A549 (cell line): ENCODE data around the gene ASB18. TPM values are rescaled to one million over a fixed set of nuclear protein-coding genes. Genes with fewer than 3 reads are reported as not detected.

ENCODE experiments used
- ATAC-seq, 2 experiments: fragments of 200-7000 bp in 1 of 2; fragments of >200 bp in 1 of 2; cut with Nextera tagmentation in 1 of 2; cut with Tn5 transposase in 1 of 2; 3 replicates each; pipeline versions ENCODE4 v1.8.0 to v1.9.1; 2018 to 2020; ENCODE audit warnings: mild to moderate bottlenecking in 1 of 2, moderate library complexity in 1 of 2
- CTCF ChIA-PET: fragments of 300-600 bp; sonication (Branson Sonifier 250); formaldehyde crosslinking; extraction: SDS; loops from one replicate; lab custom pipeline; 2021; ENCODE audit warnings: antibody characterized with exemption, inconsistent platforms; lab: Yijun Ruan, JAX
- POLR2A ChIA-PET: fragments of 350-600 bp; formaldehyde crosslinking; extraction: SDS; loops from one replicate; lab custom pipeline; 2021; ENCODE audit warnings: antibody characterized with exemption, inconsistent platforms; lab: Yijun Ruan, JAX
- DNase-seq, 2 experiments: peaks; one replicate each; pipeline versions ENCODE4 v3.0.0 to v3.0.0-alpha.2; 2011 to 2016; ENCODE audit warnings: low read depth in 1 of 2, low spot score in 1 of 2
- FAIRE-seq: peaks from 2 replicates; lab custom pipeline; 2011; peaks lifted over from hg19 to GRCh38; lab: Jason Lieb, UNC
- H3K27ac ChIP-seq, 2 experiments: fragments of >200 bp; sonication (Bioruptor Twin); formaldehyde crosslinking; 3 replicates each; pipeline ENCODE4 v1.5.1; 2016 to 2017
- H3K4me1 ChIP-seq: fragments of >200 bp; sonication (Bioruptor Twin); formaldehyde crosslinking; 3 replicates; pipeline ENCODE4 v1.6.1; 2016
- H3K4me2 ChIP-seq: fragments of >200 bp; sonication (Bioruptor Twin); formaldehyde crosslinking; 3 replicates; pipeline ENCODE4 v1.6.1; 2016
- H3K4me3 ChIP-seq: fragments of >200 bp; sonication (Bioruptor Twin); formaldehyde crosslinking; 3 replicates; pipeline ENCODE4 v1.5.1; 2016
- H3K9me3 ChIP-seq: fragments of >200 bp; sonication (Bioruptor Twin); formaldehyde crosslinking; 3 replicates; pipeline ENCODE4 v1.6.1; 2016
- CEBPB ChIP-seq, 2 experiments: fragments of >200 bp in 1 of 2; sonication (Bioruptor Twin) in 1 of 2; formaldehyde crosslinking in 1 of 2; IDR thresholded peaks; 2 replicates each; pipeline ENCODE4 v1.6.1; 2012 to 2016
- CHD2 ChIP-seq: fragments of 150-350 bp; IDR thresholded peaks from 2 replicates; pipeline ENCODE4 v1.6.1; 2014; ENCODE audit warnings: low read length; ENCODE audit not compliant: partially characterized antibody
- EHMT2 ChIP-seq: fragments of 200-600 bp; sonication (generic); IDR thresholded peaks from 2 replicates; pipeline ENCODE4 v1.6.1; 2016; ENCODE audit warnings: antibody characterized with exemption, low read depth, mild to moderate bottlenecking, moderate library complexity
- ELK1 ChIP-seq: fragments of 150-350 bp; IDR thresholded peaks from 2 replicates; pipeline ENCODE4 v1.6.1; 2014; ENCODE audit warnings: low read depth, mild to moderate bottlenecking, low read length
- FOSB ChIP-seq: fragments of 250-450 bp; sonication (Bioruptor Pico); IDR thresholded peaks from 2 replicates; pipeline ENCODE4 v1.5.0; 2020; ENCODE audit warnings: mild to moderate bottlenecking, moderate library complexity
- FOXS1 ChIP-seq: fragments of 250-450 bp; sonication (Bioruptor Pico); IDR thresholded peaks from 2 replicates; pipeline ENCODE4 v1.5.0; 2020; ENCODE audit warnings: mild to moderate bottlenecking, moderate library complexity
- GATA3 ChIP-seq: IDR thresholded peaks from 2 replicates; pipeline ENCODE4 v1.6.1; 2012; ENCODE audit warnings: borderline replicate concordance
- HOXB5 ChIP-seq: fragments of 250-450 bp; sonication (Bioruptor Pico); IDR thresholded peaks from 2 replicates; pipeline ENCODE4 v1.5.0; 2020; ENCODE audit warnings: mild to moderate bottlenecking, moderate library complexity
- PBX3 ChIP-seq: IDR thresholded peaks from 2 replicates; pipeline ENCODE4 v1.6.1; 2012
- POLR2A ChIP-seq: IDR thresholded peaks from 2 replicates; pipeline ENCODE4 v1.6.1; 2012; ENCODE audit warnings: mild to moderate bottlenecking, low read length
- RARB ChIP-seq: fragments of 250-450 bp; sonication (Bioruptor Pico); IDR thresholded peaks from 2 replicates; pipeline ENCODE4 v1.8.0; 2021; ENCODE audit warnings: mild to moderate bottlenecking, moderate library complexity
- RCOR1 ChIP-seq: fragments of 150-350 bp; IDR thresholded peaks from 2 replicates; pipeline ENCODE4 v1.6.1; 2014; ENCODE audit warnings: antibody characterized with exemption, low read length, low read depth
- SMC3 ChIP-seq: fragments of >200 bp; sonication (Bioruptor Twin); formaldehyde crosslinking; IDR thresholded peaks from 3 replicates; pipeline ENCODE4 v1.6.1; 2018; ENCODE audit warnings: inconsistent platforms
- ZC3H11A ChIP-seq: fragments of 450-650 bp; IDR thresholded peaks from 2 replicates; pipeline ENCODE4 v1.6.1; 2014; ENCODE audit warnings: antibody characterized with exemption, mild to moderate bottlenecking
- ZFP36 ChIP-seq: fragments of 450-650 bp; IDR thresholded peaks from 2 replicates; pipeline ENCODE4 v1.6.1; 2014; ENCODE audit warnings: borderline replicate concordance; ENCODE audit not compliant: partially characterized antibody
- ZNF302 ChIP-seq: fragments of 250-450 bp; sonication (Bioruptor Pico); IDR thresholded peaks from 2 replicates; pipeline ENCODE4 v1.9.0; 2021; ENCODE audit warnings: inconsistent platforms, mild to moderate bottlenecking, moderate library complexity
- WGBS: methylation state at CpG from one replicate; pipeline ENCODE4 v1.1.6; 2017; ENCODE audit errors: missing lambda C conversion rate; 5-methylcytosine and 5-hydroxymethylcytosine counted together
- polyA plus RNA-seq, 4 experiments: library from polyadenylated mRNA; depleted of rRNA in 3 of 4; stranded (reverse); fragments of >200 nt; fragmentation: RNase III in 1 of 4; extraction: RNeasy Plus Mini Kit Qiagen cat#74134 plus additional on column Dnase treatment in 1 of 4; gene quantifications; 2 replicates in 3 of 4; 3 replicates in 1 of 4; pipeline ENCODE4 v1.2.3, GENCODE V29; 2011 to 2017
- TF ChIP-seq, protein P1 (sequence below): fragments of 250-450 bp; sonication (Bioruptor Pico); IDR thresholded peaks from 2 replicates; pipeline ENCODE4 v1.5.0; 2021; ENCODE audit warnings: mild to moderate bottlenecking, moderate library complexity, borderline replicate concordance
- TF ChIP-seq, protein P2 (sequence below): fragments of >200 bp; sonication (Bioruptor Twin); formaldehyde crosslinking; IDR thresholded peaks from 3 replicates; pipeline ENCODE4 v1.5.1; 2016
- TF ChIP-seq, protein P3 (sequence below): IDR thresholded peaks from 2 replicates; pipeline ENCODE4 v1.6.1; 2012; ENCODE audit warnings: low read depth, borderline replicate concordance
- TF ChIP-seq, protein P4 (sequence below): fragments of 200-600 bp; sonication (generic); IDR thresholded peaks from 2 replicates; pipeline ENCODE4 v1.6.1; 2016; ENCODE audit warnings: antibody characterized with exemption, mild to moderate bottlenecking, moderate library complexity

The ASB18 gene
- polyA plus RNA-seq, 2 of the 4 experiments (the other 2 are of a cell fraction), result not detected

- TF ChIP-seq, protein P1, sequence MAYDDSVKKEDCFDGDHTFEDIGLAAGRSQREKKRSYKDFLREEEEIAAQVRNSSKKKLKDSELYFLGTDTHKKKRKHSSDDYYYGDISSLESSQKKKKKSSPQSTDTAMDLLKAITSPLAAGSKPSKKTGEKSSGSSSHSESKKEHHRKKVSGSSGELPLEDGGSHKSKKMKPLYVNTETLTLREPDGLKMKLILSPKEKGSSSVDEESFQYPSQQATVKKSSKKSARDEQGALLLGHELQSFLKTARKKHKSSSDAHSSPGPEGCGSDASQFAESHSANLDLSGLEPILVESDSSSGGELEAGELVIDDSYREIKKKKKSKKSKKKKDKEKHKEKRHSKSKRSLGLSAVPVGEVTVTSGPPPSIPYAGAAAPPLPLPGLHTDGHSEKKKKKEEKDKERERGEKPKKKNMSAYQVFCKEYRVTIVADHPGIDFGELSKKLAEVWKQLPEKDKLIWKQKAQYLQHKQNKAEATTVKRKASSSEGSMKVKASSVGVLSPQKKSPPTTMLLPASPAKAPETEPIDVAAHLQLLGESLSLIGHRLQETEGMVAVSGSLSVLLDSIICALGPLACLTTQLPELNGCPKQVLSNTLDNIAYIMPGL (CRISPR knock-in tag), result no peak
- TF ChIP-seq, protein P2, sequence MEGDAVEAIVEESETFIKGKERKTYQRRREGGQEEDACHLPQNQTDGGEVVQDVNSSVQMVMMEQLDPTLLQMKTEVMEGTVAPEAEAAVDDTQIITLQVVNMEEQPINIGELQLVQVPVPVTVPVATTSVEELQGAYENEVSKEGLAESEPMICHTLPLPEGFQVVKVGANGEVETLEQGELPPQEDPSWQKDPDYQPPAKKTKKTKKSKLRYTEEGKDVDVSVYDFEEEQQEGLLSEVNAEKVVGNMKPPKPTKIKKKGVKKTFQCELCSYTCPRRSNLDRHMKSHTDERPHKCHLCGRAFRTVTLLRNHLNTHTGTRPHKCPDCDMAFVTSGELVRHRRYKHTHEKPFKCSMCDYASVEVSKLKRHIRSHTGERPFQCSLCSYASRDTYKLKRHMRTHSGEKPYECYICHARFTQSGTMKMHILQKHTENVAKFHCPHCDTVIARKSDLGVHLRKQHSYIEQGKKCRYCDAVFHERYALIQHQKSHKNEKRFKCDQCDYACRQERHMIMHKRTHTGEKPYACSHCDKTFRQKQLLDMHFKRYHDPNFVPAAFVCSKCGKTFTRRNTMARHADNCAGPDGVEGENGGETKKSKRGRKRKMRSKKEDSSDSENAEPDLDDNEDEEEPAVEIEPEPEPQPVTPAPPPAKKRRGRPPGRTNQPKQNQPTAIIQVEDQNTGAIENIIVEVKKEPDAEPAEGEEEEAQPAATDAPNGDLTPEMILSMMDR, result no peak
- TF ChIP-seq POLR2A, result no peak
- no peak for TF ChIP-seq FOXS1 (CRISPR knock-in tag)
- no peak for TF ChIP-seq CHD2
Measured at GRCh38 chr2:236287656-236288055, 23.4 kb upstream of the ASB18 start (continued).

GRCh38 chr2:236286873-236287545 is 22.8 kb upstream of the ASB18 start:
- ATAC-seq (peak; percentile 50 to 70; a peak in 3 of 6 replicates), FAIRE-seq (no peak), DNase-seq (peak in 1 of 2 experiments; percentile 9)
- no peaks in the 10 kb centered on the region for H3K9me3 ChIP-seq
- no peak overlapping the region for H3K27ac ChIP-seq
- 32% methylated on average over 7 of the region's 7 CpGs for WGBS
- POLR2A ChIA-PET, result no interaction called here
- no peak overlapping the region for H3K4me3 ChIP-seq
- peak in 1 of 2 experiments; percentile 41; a peak in 1 of 4 replicates for TF ChIP-seq CEBPB (IDR thresholded peaks at IDR 0.05)
- TF ChIP-seq, protein P3, sequence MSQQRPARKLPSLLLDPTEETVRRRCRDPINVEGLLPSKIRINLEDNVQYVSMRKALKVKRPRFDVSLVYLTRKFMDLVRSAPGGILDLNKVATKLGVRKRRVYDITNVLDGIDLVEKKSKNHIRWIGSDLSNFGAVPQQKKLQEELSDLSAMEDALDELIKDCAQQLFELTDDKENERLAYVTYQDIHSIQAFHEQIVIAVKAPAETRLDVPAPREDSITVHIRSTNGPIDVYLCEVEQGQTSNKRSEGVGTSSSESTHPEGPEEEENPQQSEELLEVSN, result no peak
- CTCF ChIA-PET, result interaction anchor here (1.3 to 2.2 kb wide), 2 partner anchors 18 to 24 kb away, joined by 3 to 4 read pairs; no protein-coding TSS in a partner anchor
- 0 out of 3 replicates have a peak overlapping the region, but pooled peaks have one; percentile 17 for H3K4me2 ChIP-seq
- H3K4me1 ChIP-seq, result peaks cover 6% of the 10 kb centered on the region; the same call in 2 of the 3 replicates

GRCh38 chr2:236284208-236284607 is 20.0 kb upstream of the ASB18 start:
- no peak overlapping the region for H3K4me3 ChIP-seq
- 6% methylated on average over 1 of the region's 1 CpG for WGBS
- ChIA-PET POLR2A (no interaction called here), CTCF (no interaction called here)
- FAIRE-seq, result no peak
- no peak for ATAC-seq
- no peak for DNase-seq
- peaks cover 6% of the 10 kb centered on the region; the same call in 2 of the 3 replicates for H3K4me1 ChIP-seq
- no peak overlapping the region for H3K27ac ChIP-seq
- H3K9me3 ChIP-seq, result 0 out of 3 replicates have a peak, but pooled peaks cover 2% of the 10 kb centered on the region
- no peak overlapping the region for H3K4me2 ChIP-seq
- TF ChIP-seq ZC3H11A, result no peak
- TF ChIP-seq PBX3, result no peak
- no peak for TF ChIP-seq FOXS1 (CRISPR knock-in tag)
- TF ChIP-seq RCOR1, result no peak
- no peak for TF ChIP-seq FOSB (CRISPR knock-in tag)
- TF ChIP-seq ELK1, result no peak
- TF ChIP-seq HOXB5 (CRISPR knock-in tag), result no peak
- TF ChIP-seq, protein P2, result no peak
- TF ChIP-seq ZNF302 (CRISPR knock-in tag), result no peak
- no peak for TF ChIP-seq SMC3
- TF ChIP-seq EHMT2, result no peak
- no peak for TF ChIP-seq GATA3
- no peak for TF ChIP-seq RARB (CRISPR knock-in tag)
- TF ChIP-seq, protein P4, sequence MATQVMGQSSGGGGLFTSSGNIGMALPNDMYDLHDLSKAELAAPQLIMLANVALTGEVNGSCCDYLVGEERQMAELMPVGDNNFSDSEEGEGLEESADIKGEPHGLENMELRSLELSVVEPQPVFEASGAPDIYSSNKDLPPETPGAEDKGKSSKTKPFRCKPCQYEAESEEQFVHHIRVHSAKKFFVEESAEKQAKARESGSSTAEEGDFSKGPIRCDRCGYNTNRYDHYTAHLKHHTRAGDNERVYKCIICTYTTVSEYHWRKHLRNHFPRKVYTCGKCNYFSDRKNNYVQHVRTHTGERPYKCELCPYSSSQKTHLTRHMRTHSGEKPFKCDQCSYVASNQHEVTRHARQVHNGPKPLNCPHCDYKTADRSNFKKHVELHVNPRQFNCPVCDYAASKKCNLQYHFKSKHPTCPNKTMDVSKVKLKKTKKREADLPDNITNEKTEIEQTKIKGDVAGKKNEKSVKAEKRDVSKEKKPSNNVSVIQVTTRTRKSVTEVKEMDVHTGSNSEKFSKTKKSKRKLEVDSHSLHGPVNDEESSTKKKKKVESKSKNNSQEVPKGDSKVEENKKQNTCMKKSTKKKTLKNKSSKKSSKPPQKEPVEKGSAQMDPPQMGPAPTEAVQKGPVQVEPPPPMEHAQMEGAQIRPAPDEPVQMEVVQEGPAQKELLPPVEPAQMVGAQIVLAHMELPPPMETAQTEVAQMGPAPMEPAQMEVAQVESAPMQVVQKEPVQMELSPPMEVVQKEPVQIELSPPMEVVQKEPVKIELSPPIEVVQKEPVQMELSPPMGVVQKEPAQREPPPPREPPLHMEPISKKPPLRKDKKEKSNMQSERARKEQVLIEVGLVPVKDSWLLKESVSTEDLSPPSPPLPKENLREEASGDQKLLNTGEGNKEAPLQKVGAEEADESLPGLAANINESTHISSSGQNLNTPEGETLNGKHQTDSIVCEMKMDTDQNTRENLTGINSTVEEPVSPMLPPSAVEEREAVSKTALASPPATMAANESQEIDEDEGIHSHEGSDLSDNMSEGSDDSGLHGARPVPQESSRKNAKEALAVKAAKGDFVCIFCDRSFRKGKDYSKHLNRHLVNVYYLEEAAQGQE, result no peak
- TF ChIP-seq ZFP36, result no peak
